Lung (tissue), 12 donors: Measurements from ENCODE around the gene TMEM63A. TPM values are rescaled to one million over a fixed set of nuclear protein-coding genes. Genes with fewer than 3 reads are reported as not detected.

ENCODE experiments used
- ATAC-seq: fragments of 200-7000 bp; cut with Tn5 transposase; one replicate; pipeline ENCODE4 v1.9.1; 2020; ENCODE audit warnings: moderate number of reproducible peaks; ENCODE audit not compliant: insufficient read depth, low FRiP score
- DNase-seq, 3 donors: peaks; one replicate each; pipeline ENCODE4 v3.0.0-alpha.2; 2013 to 2017
- H3K27ac ChIP-seq, 2 donors: one replicate each; pipeline ENCODE4 v1.5.1; 2013; ENCODE audit warnings: mild to moderate bottlenecking in 2 of 2, moderate library complexity in 2 of 2, control low read depth in 1 of 2, inconsistent platforms in 1 of 2, low read depth in 1 of 2, low read length in 1 of 2
- H3K27me3 ChIP-seq, 3 donors: one replicate each; pipeline ENCODE4 v1.5.1; 2013; ENCODE audit warnings: low read length in 2 of 3; ENCODE audit not compliant: control insufficient read depth in 3 of 3, insufficient read depth in 3 of 3
- H3K36me3 ChIP-seq, 4 donors: one replicate each; pipeline ENCODE4 v1.5.1; 2013; ENCODE audit warnings: low read length in 4 of 4, mild to moderate bottlenecking in 1 of 4, moderate library complexity in 1 of 4; ENCODE audit not compliant: control insufficient read depth in 4 of 4, insufficient read depth in 4 of 4
- H3K4me1 ChIP-seq, 5 donors: one replicate each; pipeline ENCODE4 v1.5.1; 2013; ENCODE audit warnings: low read length in 5 of 5, mild to moderate bottlenecking in 2 of 5, moderate library complexity in 1 of 5; ENCODE audit not compliant: control insufficient read depth in 5 of 5, insufficient read depth in 5 of 5
- H3K4me3 ChIP-seq: one replicate; pipeline ENCODE4 v1.5.1; 2013; ENCODE audit warnings: mild to moderate bottlenecking, control low read depth, moderate library complexity
- H3K9ac ChIP-seq, 2 donors: one replicate each; pipeline ENCODE4 v1.5.1; 2013; ENCODE audit warnings: low read length in 2 of 2, control low read depth in 1 of 2; ENCODE audit not compliant: insufficient read depth in 1 of 2
- H3K9me3 ChIP-seq, 4 donors: one replicate each; pipeline ENCODE4 v1.5.1; 2013; ENCODE audit warnings: low read length in 3 of 4, mild to moderate bottlenecking in 1 of 4, moderate library complexity in 1 of 4; ENCODE audit not compliant: control insufficient read depth in 4 of 4, insufficient read depth in 3 of 4
- CTCF ChIP-seq: IDR thresholded peaks from 2 replicates; pipeline ENCODE4 v1.5.1; 2012; ENCODE audit warnings: mild to moderate bottlenecking; ENCODE audit errors: control extremely low read depth, extremely low read depth
- WGBS, 2 donors: extraction: QIAGEN DNeasy Blood & Tissue Kit; methylation state at CpG; one replicate each; pipeline ENCODE4 v1.1.7; 2013; 5-methylcytosine and 5-hydroxymethylcytosine counted together
- polyA plus RNA-seq, 2 donors: library from polyadenylated mRNA; stranded (reverse); fragments of 200-250 nt; gene quantifications; one replicate each; pipeline ENCODE4 v1.2.1, GENCODE V29; 2013
- total RNA-seq, 2 donors: library from RNA; depleted of rRNA in 1 of 2; stranded (reverse); fragments of >200 nt in 1 of 2; gene quantifications; one replicate each; pipeline ENCODE4 v1.2.1, GENCODE V29; 2014 to 2021
- donor health status: control.
- donor health status: control.
- donor health status: Bipolar disorder and iron deficiency.
- donor health status: healthy.
- donor health status: DM: yes; HTN: yes; CAD: no.

Gene TMEM63A
- total and polyA plus RNA-seq, 4 donors: 26.1 to 108 (median 73.1) TPM

DNA sequence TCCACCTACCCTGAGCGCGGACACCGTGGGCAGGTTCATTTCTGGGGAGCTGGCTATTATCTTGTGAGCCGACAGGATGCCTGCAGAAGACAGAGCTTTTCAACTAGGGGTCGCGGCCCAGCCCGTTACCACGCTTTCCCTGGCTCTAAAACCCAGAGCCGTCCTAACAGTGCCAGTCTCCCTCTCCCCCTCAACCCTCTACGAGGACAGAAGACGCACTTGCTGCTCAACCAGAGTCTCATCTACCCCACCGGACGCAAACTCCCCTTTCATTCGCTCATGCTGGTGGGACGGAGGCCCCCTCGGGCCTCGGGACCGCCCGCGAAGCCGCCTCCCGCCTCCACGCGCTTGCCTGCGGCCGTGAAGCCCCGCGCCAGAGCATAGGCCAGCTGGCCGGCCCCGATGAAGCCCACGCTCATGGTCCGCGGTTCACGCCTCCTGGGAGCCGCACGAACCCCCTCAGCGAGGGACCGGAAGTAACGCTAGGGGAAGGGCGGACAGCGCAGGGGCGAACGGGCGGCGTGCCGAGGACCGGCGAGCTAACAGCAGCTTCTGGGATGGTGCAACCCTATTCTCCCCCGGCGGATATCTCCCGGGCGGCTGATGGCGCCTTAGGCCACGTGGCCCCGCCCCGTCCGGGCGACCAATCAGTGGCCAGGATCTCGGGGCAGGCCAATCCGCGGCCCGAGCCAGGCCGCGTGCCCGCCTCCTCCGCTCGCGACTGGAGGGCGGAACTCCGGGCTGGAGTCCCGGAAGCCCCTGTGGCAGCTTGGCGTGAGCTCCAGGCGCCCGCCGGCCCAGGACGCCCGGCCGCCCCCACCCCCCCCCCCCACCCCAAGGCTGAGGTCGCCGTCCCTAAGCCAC, 41.7 kb upstream of the TMEM63A start, which contains the start of gene PYCR2:
TSS of gene PYCR2 (minus strand) at position 559 of the 864 bp plus-strand sequence. CDS start at position 419, 140 bp downstream.
- WGBS, 2 donors: 0 to 1% methylated on average over 73 to 80 of the region's 80 CpGs
- H3K4me1 ChIP-seq: peaks cover 0 to 31% (median 9%) of the 10 kb centered on the region in 5 donors
- no peak for TF ChIP-seq CTCF
- no peaks in the 10 kb centered on the region for H3K9me3 ChIP-seq
- no peaks in the 10 kb centered on the region for H3K27me3 ChIP-seq
- peak within 1 kb of the TSS; percentile 92 to 95 for H3K27ac ChIP-seq
- DNase-seq (peak; percentile 96 to 99 (median 97)), ATAC-seq (peak; percentile 98)
- peak within 1 kb of the TSS; percentile 83 for H3K4me3 ChIP-seq
- peaks cover 0 to 19% (median 14%) of the 10 kb centered on the region in 4 donors for H3K36me3 ChIP-seq
- peak within 1 kb of the TSS; percentile 53 to 91 for H3K9ac ChIP-seq

DNA sequence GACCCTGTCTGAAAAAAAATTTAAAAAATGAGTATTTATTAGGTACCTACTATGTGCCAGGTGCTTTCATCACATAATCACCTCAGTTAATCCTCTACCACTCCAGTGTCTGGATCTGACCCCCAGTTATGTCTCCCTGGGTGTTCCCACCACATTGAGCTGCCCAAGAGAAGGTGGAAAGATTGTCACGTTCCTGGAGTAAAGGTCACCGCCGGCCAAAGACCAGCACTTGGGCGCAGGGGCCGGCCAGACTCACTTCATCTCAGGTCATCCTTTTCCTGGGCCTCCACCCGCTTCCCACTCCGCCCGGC, 41.2 kb upstream of the TMEM63A start:
- H3K4me3 ChIP-seq: peak overlapping the region; percentile 83
- WGBS, 2 donors: 1 to 3% methylated on average over 8 of the region's 8 CpGs
- peaks cover 0 to 31% (median 9%) of the 10 kb centered on the region in 5 donors for H3K4me1 ChIP-seq
- ATAC-seq: no peak
- peaks cover 0 to 19% (median 14%) of the 10 kb centered on the region in 4 donors for H3K36me3 ChIP-seq
- peak overlapping the region; percentile 53 to 91 for H3K9ac ChIP-seq
- no peaks in the 10 kb centered on the region for H3K27me3 ChIP-seq
- H3K9me3 ChIP-seq: no peaks in the 10 kb centered on the region
- DNase-seq: no peak
- H3K27ac ChIP-seq: peak overlapping the region; percentile 91 to 95
- no peak for TF ChIP-seq CTCF

DNA sequence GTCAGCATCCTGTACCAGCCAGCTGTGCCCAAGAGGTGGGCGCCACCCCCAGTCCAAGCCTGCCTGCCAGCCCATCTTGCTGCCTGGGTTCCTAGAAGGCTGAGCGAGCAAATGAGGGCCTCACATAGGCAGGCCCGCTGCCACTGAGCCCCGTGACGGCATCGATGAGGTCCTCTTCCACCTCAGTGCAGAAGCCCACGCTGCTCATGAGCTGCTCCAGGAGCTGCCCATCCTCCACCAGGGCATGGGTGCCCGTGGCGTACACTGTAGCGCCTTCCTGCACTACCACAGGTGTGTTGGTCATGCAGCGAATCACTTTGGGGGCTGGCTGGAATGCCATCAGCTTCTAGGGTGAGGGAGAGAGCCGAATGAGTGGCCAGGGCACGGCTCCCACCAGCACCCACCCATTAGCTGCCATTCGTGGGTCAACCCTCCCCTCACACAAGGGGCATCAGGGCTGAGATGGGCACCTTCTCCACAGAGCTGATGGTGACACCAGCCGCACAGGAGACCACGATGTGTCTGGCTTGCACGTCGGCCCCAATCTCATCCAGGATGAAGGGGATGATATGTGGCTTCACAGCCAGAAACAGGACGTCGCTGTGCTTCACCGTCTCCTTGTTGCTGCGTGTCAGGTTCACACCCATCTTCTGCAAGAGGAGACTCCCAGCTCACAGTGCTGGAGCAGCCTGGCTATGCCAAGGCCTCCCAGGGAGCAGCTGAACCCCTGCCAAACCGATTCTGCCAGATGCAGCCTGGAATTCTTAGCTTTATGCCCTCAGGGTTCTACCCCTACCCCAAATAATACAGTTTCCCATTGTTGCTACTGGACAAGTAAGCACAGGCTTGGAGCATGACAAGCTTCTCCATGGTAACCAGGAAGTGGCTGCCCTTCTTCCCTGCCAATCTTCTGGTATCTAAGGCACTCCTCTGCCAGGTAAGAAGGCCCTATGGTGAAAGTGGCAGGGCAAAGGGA, 39.8 kb upstream of the TMEM63A start:
- ATAC-seq: no peak
- 94% methylated on average over 23 of the region's 23 CpGs for WGBS, 2 donors
- TF ChIP-seq CTCF: no peak
- DNase-seq: no peak
- H3K9ac ChIP-seq: peak overlapping the region in 1 of 2 donors; percentile 0
- H3K27ac ChIP-seq: no peak overlapping the region
- no peaks in the 10 kb centered on the region for H3K9me3 ChIP-seq
- no peaks in the 10 kb centered on the region for H3K27me3 ChIP-seq
- H3K4me3 ChIP-seq: no peak overlapping the region
- H3K36me3 ChIP-seq: peaks cover 0 to 25% (median 15%) of the 10 kb centered on the region in 4 donors
- H3K4me1 ChIP-seq: peaks cover 0 to 31% (median 9%) of the 10 kb centered on the region in 5 donors
